OCI-LY7 (cell line): Measurements from ENCODE around the gene HCN3.

Source experiments
- CTCF ChIP-seq: fragments of 200-600 bp; sonication (generic); conservative IDR thresholded peaks from 2 replicates; pipeline ENCODE4 v1.5.1; 2014; ENCODE audit warnings: mild to moderate bottlenecking, antibody characterized with exemption, low read length, moderate library complexity, mixed read lengths
- EZH2phosphoT487 ChIP-seq: fragments of 200-600 bp; sonication (generic); IDR thresholded peaks from 2 replicates; pipeline ENCODE4 v1.6.1; 2018; ENCODE audit warnings: low read depth, borderline replicate concordance, mild to moderate bottlenecking, mixed run types, antibody characterized with exemption, low read length, moderate library complexity, mixed read lengths

- TF ChIP-seq CTCF (no peak), EZH2phosphoT487 (no peak)
Observed at GRCh38 chr1:155236451-155236850, 40.8 kb upstream of the HCN3 start.
